Cardiac fibroblast (primary cell): ENCODE results near the gene CPTP.
A peak's percentile ranks its signal among the peaks of the same experiment; 100 is the strongest.

Source experiments
- DNase-seq, 2 donors: peaks; one replicate each; pipeline versions ENCODE4 v3.0.0 to v3.0.0-alpha.2; 2010; ENCODE audit warnings: low read depth in 2 of 2
- H3K4me3 ChIP-seq, 2 donors: replicated peaks in 1 of 2; 1 replicate in 1 of 2; 2 replicates in 1 of 2; pipeline ENCODE4 v1.5.1; 2011; ENCODE audit warnings: low read depth in 2 of 2, low read length in 2 of 2, mild to moderate bottlenecking in 2 of 2, moderate library complexity in 1 of 2
- CTCF ChIP-seq: IDR thresholded peaks from one replicate; pipeline ENCODE4 v1.5.1; 2011; ENCODE audit warnings: low read depth, mild to moderate bottlenecking, low read length, inconsistent platforms

The CPTP gene

GRCh38 chr1:1286313-1287261 lies 38.0 kb upstream of the CPTP start:
- TF ChIP-seq CTCF, result no peak
- no peak overlapping the region for H3K4me3 ChIP-seq
- DNase-seq, result no peak

- H3K4me3 ChIP-seq, result no peak overlapping the region
- no peak for DNase-seq
- no peak for TF ChIP-seq CTCF
Measured at GRCh38 chr1:1287288-1288110, 37.1 kb upstream of the CPTP start.

GRCh38 chr1:1290238-1290731 lies 34.3 kb upstream of the CPTP start:
- peak in 1 of 2 donors; percentile 66 for DNase-seq
- H3K4me3 ChIP-seq, result no peak overlapping the region

GRCh38 chr1:1291023-1291528 lies 33.5 kb upstream of the CPTP start:
- no peak for TF ChIP-seq CTCF
- DNase-seq, result no peak
- H3K4me3 ChIP-seq, result no peak overlapping the region

More at GRCh38 chr1:1290238-1290731, 34.3 kb upstream of the CPTP start:
- peak; percentile 70 for TF ChIP-seq CTCF

GRCh38 chr1:1291548-1292441 lies 32.8 kb upstream of the CPTP start:
- H3K4me3 ChIP-seq, result no peak overlapping the region
- TF ChIP-seq CTCF, result peak; percentile 65
- DNase-seq, result peak; percentile 73 to 74

- no peak for DNase-seq
- TF ChIP-seq CTCF, result no peak
- H3K4me3 ChIP-seq, result no peak overlapping the region
Measured at GRCh38 chr1:1292442-1292779, 32.2 kb upstream of the CPTP start.
